WERI-Rb-1 (cell line): Measurements from ENCODE around the gene COPE.

Experiments
- DNase-seq: peaks from one replicate; pipeline ENCODE4 v3.0.0-alpha.2; 2020
- H3K27ac ChIP-seq: fragments of 250-450 bp; sonication (Bioruptor Pico); 2 replicates; pipeline ENCODE4 v1.5.1; 2020; ENCODE audit warnings: mild to moderate bottlenecking, moderate library complexity
- H3K27me3 ChIP-seq: fragments of 250-450 bp; sonication (Bioruptor Pico); 2 replicates; pipeline ENCODE4 v1.5.1; 2021; ENCODE audit warnings: mild to moderate bottlenecking, low read depth, moderate library complexity; ENCODE audit not compliant: insufficient read depth, severe bottlenecking
- H3K36me3 ChIP-seq: fragments of 250-450 bp; sonication (Bioruptor Pico); 2 replicates; pipeline ENCODE4 v1.5.1; 2020; ENCODE audit warnings: mild to moderate bottlenecking, moderate library complexity
- H3K4me3 ChIP-seq: 2 replicates; pipeline ENCODE4 v1.5.1; 2011; ENCODE audit warnings: low read depth, mild to moderate bottlenecking, control low read depth, low read length
- H3K9me3 ChIP-seq: fragments of 250-450 bp; sonication (Bioruptor Pico); 2 replicates; pipeline ENCODE4 v1.5.1; 2021; ENCODE audit warnings: mild to moderate bottlenecking, moderate library complexity; ENCODE audit not compliant: severe bottlenecking
- TF ChIP-seq, protein P1 (sequence below): IDR thresholded peaks from 2 replicates; pipeline ENCODE4 v1.5.1; 2011; ENCODE audit warnings: low read depth, mild to moderate bottlenecking, control low read depth, inconsistent platforms, low read length

Gene COPE

DNA sequence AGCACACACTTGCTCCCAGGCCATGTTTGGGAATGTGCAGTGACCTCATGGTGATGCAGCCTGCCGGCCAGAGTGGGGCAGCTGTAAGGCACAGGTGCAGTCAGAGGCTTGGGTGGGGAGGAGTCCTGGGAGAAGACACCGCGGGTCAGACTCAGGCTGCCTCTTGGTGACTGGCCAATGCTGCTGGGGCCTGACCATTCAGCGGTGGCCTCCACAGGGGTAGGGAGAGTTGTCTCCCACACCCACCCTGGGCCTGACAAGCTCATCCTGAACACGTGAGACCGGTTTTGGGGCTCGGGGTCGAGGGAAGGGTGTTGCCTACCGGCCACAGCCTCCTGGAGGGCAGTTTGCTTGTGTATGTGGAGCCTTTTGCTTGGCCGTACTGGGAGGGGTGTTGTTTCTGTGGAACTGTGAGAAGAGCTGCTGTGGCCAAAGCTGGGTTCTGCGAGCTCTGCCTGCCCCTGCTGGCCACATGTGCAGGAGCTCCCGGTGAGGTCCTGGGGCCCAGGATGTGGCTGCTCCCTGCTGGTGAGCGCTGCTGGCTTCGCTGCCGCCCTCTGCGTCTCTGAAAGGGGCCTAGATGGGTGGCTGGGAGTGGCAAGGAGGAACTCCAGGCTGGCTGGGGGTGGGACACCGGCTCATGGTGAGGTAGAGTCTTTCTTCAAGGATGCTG is 65.3 kb downstream of the COPE start:
- Histone ChIP-seq H3K27me3 (no peaks in the 10 kb centered on the region), H3K36me3 (peaks cover 97% of the 10 kb centered on the region), H3K27ac (no peak overlapping the region), H3K4me3 (no peak overlapping the region), H3K9me3 (no peaks in the 10 kb centered on the region)
- TF ChIP-seq, protein P1, sequence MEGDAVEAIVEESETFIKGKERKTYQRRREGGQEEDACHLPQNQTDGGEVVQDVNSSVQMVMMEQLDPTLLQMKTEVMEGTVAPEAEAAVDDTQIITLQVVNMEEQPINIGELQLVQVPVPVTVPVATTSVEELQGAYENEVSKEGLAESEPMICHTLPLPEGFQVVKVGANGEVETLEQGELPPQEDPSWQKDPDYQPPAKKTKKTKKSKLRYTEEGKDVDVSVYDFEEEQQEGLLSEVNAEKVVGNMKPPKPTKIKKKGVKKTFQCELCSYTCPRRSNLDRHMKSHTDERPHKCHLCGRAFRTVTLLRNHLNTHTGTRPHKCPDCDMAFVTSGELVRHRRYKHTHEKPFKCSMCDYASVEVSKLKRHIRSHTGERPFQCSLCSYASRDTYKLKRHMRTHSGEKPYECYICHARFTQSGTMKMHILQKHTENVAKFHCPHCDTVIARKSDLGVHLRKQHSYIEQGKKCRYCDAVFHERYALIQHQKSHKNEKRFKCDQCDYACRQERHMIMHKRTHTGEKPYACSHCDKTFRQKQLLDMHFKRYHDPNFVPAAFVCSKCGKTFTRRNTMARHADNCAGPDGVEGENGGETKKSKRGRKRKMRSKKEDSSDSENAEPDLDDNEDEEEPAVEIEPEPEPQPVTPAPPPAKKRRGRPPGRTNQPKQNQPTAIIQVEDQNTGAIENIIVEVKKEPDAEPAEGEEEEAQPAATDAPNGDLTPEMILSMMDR = peak; percentile 22; the same call in 1 of the 2 replicates
- DNase-seq = no peak

DNA sequence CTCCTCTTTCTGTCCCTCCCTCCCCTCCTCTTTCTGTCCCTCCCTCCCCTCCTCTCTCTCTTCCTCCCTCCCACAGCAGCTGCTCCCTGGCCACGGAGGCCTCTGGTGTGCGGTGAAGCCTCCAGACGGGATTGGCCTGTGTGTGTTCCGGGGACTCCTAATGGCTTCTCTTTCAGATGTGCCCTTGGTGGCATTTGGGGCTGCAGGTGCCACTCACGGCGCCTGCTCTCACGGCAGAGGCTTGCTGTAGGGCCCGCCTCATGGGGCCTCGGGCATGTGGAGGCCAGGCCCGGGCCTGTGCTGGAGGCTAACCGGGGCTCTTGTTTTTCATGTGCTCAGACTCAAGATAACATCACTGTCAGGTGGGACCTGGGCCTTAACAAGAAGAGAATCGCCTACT is 66.5 kb downstream of the COPE start:
- Histone ChIP-seq H3K36me3 (peaks cover 97% of the 10 kb centered on the region), H3K27ac (no peak overlapping the region)

DNA sequence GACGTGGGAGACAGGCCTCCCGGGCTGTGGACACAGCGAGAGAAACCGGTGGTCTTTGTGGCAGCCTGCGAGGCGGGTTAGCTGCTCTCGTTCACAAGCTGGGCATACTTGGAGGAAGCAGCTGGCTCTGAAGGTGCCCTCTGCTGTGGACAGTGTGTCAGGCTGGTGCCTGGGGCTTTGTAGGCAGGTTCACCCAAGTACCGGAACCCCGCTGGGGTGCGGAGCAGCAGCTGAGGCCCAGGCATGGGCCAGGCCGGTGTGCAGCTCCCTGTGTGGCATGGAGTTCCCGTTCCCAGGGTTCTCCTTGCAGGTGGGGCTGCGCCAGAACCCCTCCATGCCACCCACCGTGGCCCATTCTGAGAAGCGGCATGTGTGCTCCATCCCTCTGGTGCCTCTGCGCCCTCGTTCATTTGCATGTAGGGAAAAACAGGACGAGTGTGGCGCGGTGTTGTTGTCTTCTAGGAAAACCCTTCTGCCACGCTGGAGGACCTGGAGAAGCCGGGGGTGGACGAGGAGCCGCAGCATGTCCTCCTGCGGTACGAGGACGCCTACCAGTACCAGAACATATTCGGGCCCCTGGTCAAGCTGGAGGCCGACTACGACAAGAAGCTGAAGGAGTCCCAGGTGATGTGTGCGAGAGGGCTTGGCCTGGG is 67.4 kb downstream of the COPE start:
- no peak for DNase-seq
- H3K4me3 ChIP-seq = no peak overlapping the region
- no peaks in the 10 kb centered on the region for H3K9me3 ChIP-seq
- TF ChIP-seq, protein P1 = no peak
- no peak overlapping the region for H3K27ac ChIP-seq
- no peaks in the 10 kb centered on the region for H3K27me3 ChIP-seq
- peaks cover 92% of the 10 kb centered on the region for H3K36me3 ChIP-seq

More for the DNA sequence above, 66.5 kb downstream of the COPE start:
- no peak overlapping the region for H3K4me3 ChIP-seq
- TF ChIP-seq, protein P1 = no peak
- no peaks in the 10 kb centered on the region for H3K9me3 ChIP-seq
- DNase-seq = no peak
- H3K27me3 ChIP-seq = no peaks in the 10 kb centered on the region

DNA sequence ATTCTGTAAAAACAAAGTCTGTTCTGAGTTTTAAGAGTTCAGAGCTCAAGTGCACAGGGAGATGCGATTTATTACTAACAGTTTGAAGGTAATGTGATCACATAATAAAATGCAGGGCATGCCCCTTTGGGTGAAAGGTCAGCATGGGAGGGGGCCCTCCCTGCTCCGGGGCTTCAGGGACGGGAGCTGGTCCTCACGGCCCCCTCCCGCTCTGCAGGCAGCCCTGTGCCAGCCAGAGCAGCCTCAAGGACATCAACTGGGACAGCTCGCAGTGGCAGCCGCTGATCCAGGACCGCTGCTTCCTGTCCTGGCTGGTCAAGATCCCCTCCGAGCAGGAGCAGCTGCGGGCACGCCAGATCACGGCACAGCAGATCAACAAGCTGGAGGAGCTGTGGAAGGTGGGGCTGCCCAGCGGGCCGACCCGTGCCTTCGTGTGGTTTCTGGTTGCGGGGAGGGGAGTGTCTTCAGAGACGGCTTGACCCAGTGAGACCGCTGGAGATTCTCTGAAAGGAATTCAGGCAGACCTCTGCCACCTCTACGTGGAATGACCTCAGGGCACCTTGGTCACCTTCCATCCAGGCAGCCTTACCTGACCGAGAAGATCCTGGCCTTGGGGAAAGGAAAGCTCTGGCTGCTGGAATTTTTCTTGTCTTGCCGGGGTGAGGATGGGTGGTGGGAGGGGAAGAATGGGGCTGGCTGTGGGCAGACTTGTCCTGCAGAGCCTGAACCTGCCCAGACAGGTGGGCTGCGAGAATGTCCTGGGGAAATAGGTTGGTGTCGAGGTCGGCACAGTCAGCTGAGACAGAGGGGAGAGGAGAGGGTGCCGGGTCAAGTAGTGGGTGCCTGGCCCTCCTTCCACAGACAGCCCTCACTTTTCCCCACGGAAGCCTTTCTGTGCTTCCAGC is 68.5 kb downstream of the COPE start:
- Histone ChIP-seq H3K9me3 (no peaks in the 10 kb centered on the region), H3K36me3 (peaks cover 86% of the 10 kb centered on the region), H3K27ac (no peak overlapping the region), H3K4me3 (no peak overlapping the region), H3K27me3 (no peaks in the 10 kb centered on the region)
- no peak for DNase-seq
- TF ChIP-seq, protein P1 = no peak

DNA sequence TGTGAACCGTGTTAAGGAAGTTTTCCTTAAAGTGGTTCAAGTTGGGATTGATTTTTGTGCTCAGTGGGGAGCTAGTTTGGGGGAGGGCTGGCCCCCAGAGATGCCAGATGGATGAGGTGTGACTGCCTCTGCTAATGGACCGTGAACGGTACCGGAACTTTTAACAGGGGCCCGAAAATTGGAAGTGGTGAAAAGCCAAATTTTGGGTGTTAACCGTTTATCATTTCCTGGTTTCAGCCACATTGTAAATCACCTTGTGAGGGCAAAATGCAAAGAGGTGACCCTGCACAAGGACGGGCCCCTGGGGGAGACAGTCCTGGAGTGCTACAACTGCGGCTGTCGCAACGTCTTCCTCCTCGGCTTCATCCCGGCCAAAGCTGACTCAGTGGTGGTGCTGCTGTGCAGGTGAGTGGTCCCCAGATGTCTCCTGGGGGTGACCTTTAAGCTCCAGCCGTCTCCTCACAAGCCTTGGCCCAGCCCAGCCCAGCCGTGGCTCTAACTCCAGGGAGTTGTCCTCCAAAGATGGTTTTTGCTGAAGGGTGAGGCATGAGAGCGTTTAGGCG is 69.3 kb downstream of the COPE start:
- Histone ChIP-seq H3K4me3 (no peak overlapping the region), H3K27ac (no peak overlapping the region), H3K36me3 (peaks cover 78% of the 10 kb centered on the region), H3K9me3 (no peaks in the 10 kb centered on the region), H3K27me3 (no peaks in the 10 kb centered on the region)
- TF ChIP-seq, protein P1 = no peak
- DNase-seq = no peak
